ENCODE data around the gene PRLR.

DNA sequence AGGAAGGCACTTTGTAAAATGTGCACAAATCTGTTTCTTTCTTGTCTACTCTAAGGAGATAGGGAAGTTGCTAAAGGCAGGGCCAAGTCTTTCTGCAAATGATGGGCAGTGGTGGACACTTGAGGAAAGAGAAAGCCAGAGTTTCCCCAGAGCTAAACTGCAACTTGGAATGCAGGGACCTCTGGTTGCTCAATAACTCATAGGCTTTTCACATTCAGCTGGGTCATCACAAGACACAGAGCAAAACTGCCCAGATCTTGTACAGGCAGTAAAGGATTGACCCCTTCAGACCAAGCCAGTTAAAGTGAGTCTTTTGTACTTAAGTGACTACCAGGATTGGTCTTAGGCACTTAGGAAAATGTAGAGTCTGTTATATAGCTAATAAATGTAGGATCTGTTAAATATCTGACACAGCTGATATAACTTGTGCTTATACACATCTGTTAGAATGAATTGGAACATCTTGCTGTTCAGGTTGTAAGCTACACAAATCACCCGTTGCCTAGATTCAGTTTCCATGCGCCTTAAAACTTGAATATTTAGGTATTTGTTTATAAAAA lies 169.0 kb downstream of the PRLR start:
- TF ChIP-seq CTCF (IDR thresholded peaks at IDR 0.05; ENCODE audit: low read depth, low read length, missing input control) (no peak), ATF3 (IDR thresholded peaks at IDR 0.05) (no peak)

Measured in liver (tissue), 3 donors.